ENCODE data around the gene AVPI1. TPM values are rescaled to one million over a fixed set of nuclear protein-coding genes. Genes with fewer than 3 reads are reported as not detected.
"Not testable (repeated sequence)": the region's sequence is repeated elsewhere in the genome, so short reads cannot be mapped to it uniquely, and the experiment has no call there.

AVPI1 gene
- total and polyA plus RNA-seq, 2 donors = 1.4 to 11.5 TPM

DNA sequence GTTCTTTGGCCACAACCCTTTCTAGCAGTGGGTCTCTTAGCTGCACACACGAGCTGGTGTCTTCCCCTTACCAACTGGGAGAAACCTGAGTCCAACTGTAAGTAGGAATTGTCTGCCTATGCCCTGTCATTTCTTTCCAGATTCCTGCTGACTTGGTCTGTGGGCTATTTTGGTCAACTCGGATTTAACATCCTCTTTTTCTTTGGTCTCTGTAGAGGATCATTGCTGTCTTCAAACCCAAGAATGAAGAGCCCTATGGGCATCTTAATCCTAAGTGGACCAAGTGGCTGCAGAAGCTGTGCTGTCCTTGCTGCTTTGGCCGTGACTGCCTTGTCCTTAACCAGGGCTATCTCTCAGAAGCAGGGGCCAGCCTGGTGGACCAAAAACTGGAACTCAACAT, 36.3 kb downstream of the AVPI1 start:
- DNase-seq (ENCODE audit: low read depth in 6 of 9, low spot score in 9 of 9) = no peak
- Histone ChIP-seq H3K27me3 (ENCODE audit: control insufficient read depth in 2 of 2, insufficient read depth in 1 of 2, low read length in 1 of 2) (no peaks in the 10 kb centered on the region), H3K36me3 (ENCODE audit: control insufficient read depth in 2 of 2, insufficient read depth in 2 of 2, low read length in 1 of 2) (peaks cover 28 to 30% of the 10 kb centered on the region in 2 donors), H3K9me3 (ENCODE audit: control insufficient read depth in 2 of 2, insufficient read depth in 1 of 2, low read length in 1 of 2) (no peaks in the 10 kb centered on the region), H3K27ac (ENCODE audit: low read depth in 1 of 2, low read length in 1 of 2) (no peak overlapping the region), H3K4me3 (ENCODE audit: low read length in 2 of 2) (no peak overlapping the region), H3K4me1 (ENCODE audit: control insufficient read depth in 2 of 2, insufficient read depth in 2 of 2, low read length in 2 of 2) (no peaks in the 10 kb centered on the region)
- WGBS = 95% methylated on average over 3 of the region's 3 CpGs

DNA sequence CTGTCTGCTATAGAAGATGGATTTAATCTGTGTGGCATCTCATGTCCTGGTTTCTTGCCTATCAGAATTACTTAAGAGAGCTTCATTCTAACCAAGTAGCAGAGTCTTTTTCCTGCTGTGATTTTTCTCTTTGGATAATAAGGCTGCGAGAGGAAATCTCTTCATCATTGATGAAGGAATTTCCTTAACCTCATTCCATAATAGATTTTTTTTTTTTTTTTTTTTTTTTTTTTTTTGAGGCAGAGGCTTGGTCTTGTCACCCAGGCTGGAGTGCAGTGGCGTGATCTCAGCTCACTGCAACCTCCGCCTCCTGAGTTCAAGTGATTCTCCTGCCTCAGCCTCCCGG, 37.7 kb downstream of the AVPI1 start:
- DNase-seq (ENCODE audit: low read depth in 6 of 9, low spot score in 9 of 9); H3K9me3 ChIP-seq (ENCODE audit: control insufficient read depth in 2 of 2, insufficient read depth in 1 of 2, low read length in 1 of 2); H3K27ac ChIP-seq (ENCODE audit: low read depth in 1 of 2, low read length in 1 of 2); H3K27me3 ChIP-seq (ENCODE audit: control insufficient read depth in 2 of 2, insufficient read depth in 1 of 2, low read length in 1 of 2); H3K4me3 ChIP-seq (ENCODE audit: low read length in 2 of 2); H3K4me1 ChIP-seq (ENCODE audit: control insufficient read depth in 2 of 2, insufficient read depth in 2 of 2, low read length in 2 of 2): not testable (repeated sequence)
- H3K36me3 ChIP-seq (ENCODE audit: control insufficient read depth in 2 of 2, insufficient read depth in 2 of 2, low read length in 1 of 2) = peaks cover 28 to 34% of the 10 kb centered on the region in 2 donors
- 98% methylated on average over 4 of the region's 4 CpGs for WGBS

DNA sequence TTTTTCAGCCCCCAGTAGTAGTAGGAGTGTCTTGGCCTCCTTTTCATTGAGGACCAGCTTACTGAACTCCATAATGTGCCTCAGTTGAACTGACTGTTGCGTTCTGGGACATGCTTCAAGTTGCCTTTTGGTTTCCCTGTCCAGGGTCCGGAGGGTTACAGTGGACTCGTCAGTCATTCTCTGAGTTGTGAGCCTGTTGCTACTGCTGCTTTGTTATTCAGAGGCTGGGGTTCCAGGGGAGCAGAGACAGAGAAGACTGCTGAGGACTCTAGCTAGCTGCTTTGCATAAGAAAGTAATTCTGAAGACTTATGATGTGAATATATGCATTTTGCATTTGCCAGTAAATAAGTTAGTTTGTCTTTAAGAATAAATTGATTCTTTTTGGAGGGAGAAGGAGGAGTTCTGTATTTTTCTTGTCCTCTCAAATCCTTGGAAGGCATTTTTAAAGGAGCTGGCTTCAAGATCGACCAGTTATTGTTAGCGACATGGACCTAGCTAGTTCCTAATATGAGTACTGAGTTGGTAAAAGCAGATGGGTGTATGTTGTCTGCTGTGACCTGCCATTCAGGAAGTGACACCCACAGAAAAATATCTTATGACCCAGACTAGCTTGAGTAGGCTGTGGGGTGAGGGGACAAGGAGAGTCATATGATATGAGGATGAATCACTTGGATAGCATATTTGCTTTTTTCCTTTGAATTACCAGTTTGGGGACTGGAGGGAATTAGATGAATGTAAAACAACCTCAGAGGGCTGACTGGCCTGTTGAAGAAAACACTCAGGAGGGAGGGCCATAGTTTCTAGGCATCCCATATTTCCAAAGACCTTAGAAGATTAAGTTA, 38.3 kb downstream of the AVPI1 start:
- Histone ChIP-seq H3K4me1 (ENCODE audit: control insufficient read depth in 2 of 2, insufficient read depth in 2 of 2, low read length in 2 of 2) (no peaks in the 10 kb centered on the region), H3K4me3 (ENCODE audit: low read length in 2 of 2) (no peak overlapping the region), H3K9me3 (ENCODE audit: control insufficient read depth in 2 of 2, insufficient read depth in 1 of 2, low read length in 1 of 2) (no peaks in the 10 kb centered on the region), H3K27me3 (ENCODE audit: control insufficient read depth in 2 of 2, insufficient read depth in 1 of 2, low read length in 1 of 2) (no peaks in the 10 kb centered on the region), H3K27ac (ENCODE audit: low read depth in 1 of 2, low read length in 1 of 2) (peak overlapping the region in 1 of 2 donors; percentile 46), H3K36me3 (ENCODE audit: control insufficient read depth in 2 of 2, insufficient read depth in 2 of 2, low read length in 1 of 2) (peaks cover 31 to 34% of the 10 kb centered on the region in 2 donors)
- DNase-seq (ENCODE audit: low read depth in 6 of 9, low spot score in 9 of 9) = peak in 1 of 9 donors; percentile 28
- 97% methylated on average over 5 of the region's 5 CpGs for WGBS

DNA sequence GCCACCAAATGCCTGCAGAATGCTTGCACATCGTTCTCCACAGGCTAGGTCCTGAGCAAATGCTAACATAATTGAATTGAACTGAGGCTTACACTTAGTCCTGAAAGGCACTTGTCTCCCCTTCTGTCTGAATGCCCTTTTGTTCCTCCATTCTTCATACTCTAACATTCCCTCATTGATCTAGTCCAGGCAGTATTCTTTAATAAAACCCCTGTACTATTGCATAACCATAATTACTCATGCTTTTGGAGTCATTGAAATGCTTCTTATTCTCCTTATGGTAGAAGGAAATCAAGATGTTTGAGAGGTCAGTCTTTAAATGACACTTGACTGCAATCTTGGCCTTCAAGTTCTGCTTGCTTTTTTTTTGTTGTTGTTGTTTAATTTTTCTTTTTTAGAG, 39.5 kb downstream of the AVPI1 start:
- no peaks in the 10 kb centered on the region for H3K9me3 ChIP-seq (ENCODE audit: control insufficient read depth in 2 of 2, insufficient read depth in 1 of 2, low read length in 1 of 2)
- H3K4me3 ChIP-seq (ENCODE audit: low read length in 2 of 2) = no peak overlapping the region
- H3K27ac ChIP-seq (ENCODE audit: low read depth in 1 of 2, low read length in 1 of 2) = no peak overlapping the region
- DNase-seq (ENCODE audit: low read depth in 6 of 9, low spot score in 9 of 9) = no peak
- H3K36me3 ChIP-seq (ENCODE audit: control insufficient read depth in 2 of 2, insufficient read depth in 2 of 2, low read length in 1 of 2) = peaks cover 26 to 29% of the 10 kb centered on the region in 2 donors
- no peaks in the 10 kb centered on the region for H3K27me3 ChIP-seq (ENCODE audit: control insufficient read depth in 2 of 2, insufficient read depth in 1 of 2, low read length in 1 of 2)
- no peaks in the 10 kb centered on the region for H3K4me1 ChIP-seq (ENCODE audit: control insufficient read depth in 2 of 2, insufficient read depth in 2 of 2, low read length in 2 of 2)
- WGBS = 100% methylated on average over 1 of the region's 1 CpG

DNA sequence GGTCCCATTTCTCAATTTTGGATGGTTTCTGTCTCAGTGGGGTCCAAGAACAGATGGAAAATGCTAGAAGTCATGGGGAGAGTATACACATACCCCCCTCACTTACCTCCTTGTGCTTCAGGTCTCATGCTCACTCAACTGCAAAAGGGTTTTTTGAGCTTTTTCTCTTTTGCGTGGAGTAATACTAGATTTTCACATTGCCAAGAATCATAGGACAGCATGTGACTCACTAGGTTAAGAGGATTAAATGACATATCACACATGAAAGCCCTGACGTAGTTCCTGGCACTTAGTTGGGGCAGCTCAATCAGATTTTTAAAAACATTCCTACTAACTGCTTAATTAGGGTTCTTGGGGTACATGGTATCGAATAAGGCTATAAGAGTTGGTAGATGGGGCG, 42.1 kb downstream of the AVPI1 start:
- WGBS = 98% methylated on average over 4 of the region's 4 CpGs
- H3K27ac ChIP-seq (ENCODE audit: low read depth in 1 of 2, low read length in 1 of 2) = no peak overlapping the region
- H3K4me3 ChIP-seq (ENCODE audit: low read length in 2 of 2) = no peak overlapping the region
- H3K27me3 ChIP-seq (ENCODE audit: control insufficient read depth in 2 of 2, insufficient read depth in 1 of 2, low read length in 1 of 2) = peaks cover 0 to 9% of the 10 kb centered on the region in 2 donors
- no peaks in the 10 kb centered on the region for H3K9me3 ChIP-seq (ENCODE audit: control insufficient read depth in 2 of 2, insufficient read depth in 1 of 2, low read length in 1 of 2)
- peaks cover 11 to 15% of the 10 kb centered on the region in 2 donors for H3K36me3 ChIP-seq (ENCODE audit: control insufficient read depth in 2 of 2, insufficient read depth in 2 of 2, low read length in 1 of 2)
- peaks cover 11 to 12% of the 10 kb centered on the region in 2 donors for H3K4me1 ChIP-seq (ENCODE audit: control insufficient read depth in 2 of 2, insufficient read depth in 2 of 2, low read length in 2 of 2)
- no peak for DNase-seq (ENCODE audit: low read depth in 6 of 9, low spot score in 9 of 9)

DNA sequence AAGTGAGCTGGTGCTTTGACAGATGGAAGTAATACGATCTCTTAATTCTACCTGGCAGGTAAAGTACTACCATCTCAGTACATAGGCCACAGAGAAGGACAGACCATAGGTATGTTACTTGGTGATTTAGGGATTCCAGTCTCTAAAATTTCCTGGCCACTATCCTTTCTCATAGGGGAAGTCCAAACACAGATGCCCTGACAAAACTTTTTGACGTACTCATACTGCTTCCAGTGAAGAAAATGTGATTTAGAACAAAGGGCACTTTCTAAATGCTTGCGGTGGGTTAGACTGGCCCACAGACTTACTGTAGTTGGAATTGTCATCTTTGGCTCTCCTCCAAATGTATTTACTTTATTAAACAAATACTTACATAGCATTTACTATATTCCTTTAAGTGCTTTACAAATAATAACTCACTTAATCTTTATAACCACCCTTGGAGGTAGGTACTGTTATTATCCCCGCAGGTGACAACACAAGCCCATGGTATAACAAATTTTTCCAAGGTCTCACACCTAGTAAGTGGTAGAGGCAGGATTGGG, 43.5 kb downstream of the AVPI1 start:
- H3K4me1 ChIP-seq (ENCODE audit: control insufficient read depth in 2 of 2, insufficient read depth in 2 of 2, low read length in 2 of 2) = peaks cover 11 to 12% of the 10 kb centered on the region in 2 donors
- no peak overlapping the region for H3K4me3 ChIP-seq (ENCODE audit: low read length in 2 of 2)
- WGBS = 98% methylated on average over 4 of the region's 4 CpGs

DNA sequence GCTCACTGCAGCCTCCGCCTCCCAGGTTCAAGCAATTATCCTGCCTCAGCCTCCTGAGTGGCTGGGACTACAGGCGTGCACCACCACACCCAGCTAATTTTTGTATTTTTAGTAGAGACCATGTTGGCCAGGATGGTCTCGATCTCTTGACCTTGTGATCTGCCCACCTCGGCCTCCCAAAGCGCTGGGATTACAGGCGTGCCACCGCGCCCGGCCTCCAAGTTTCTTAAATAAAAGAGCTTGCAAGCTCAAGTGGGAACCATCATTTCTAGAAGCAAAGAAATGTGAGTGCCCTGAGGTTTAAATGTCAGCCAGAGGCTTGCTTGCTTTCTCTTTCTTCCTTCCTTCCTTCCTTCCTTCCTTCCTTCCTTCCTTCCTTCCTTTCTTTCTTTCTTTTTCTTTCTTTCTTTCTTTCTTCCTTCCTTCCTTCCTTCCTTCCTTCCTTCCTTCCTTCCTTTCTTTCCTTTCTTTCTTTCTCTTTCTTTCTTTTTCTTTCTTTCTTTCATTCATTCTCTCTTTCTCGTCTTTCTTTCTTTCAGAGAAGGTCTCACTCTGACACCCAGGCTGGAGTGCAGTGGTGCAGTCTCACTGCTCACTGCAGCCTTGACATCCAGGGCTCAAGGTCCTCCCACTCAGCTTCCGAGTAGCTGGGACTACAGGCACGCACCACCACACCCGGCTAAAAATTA, 44.4 kb downstream of the AVPI1 start:
- not testable (repeated sequence) for H3K4me3 ChIP-seq (ENCODE audit: low read length in 2 of 2)
- WGBS = 98% methylated on average over 13 of the region's 13 CpGs

More for the DNA sequence above, 43.5 kb downstream of the AVPI1 start:
- Histone ChIP-seq H3K9me3 (ENCODE audit: control insufficient read depth in 2 of 2, insufficient read depth in 1 of 2, low read length in 1 of 2) (no peaks in the 10 kb centered on the region), H3K27me3 (ENCODE audit: control insufficient read depth in 2 of 2, insufficient read depth in 1 of 2, low read length in 1 of 2) (peaks cover 0 to 9% of the 10 kb centered on the region in 2 donors), H3K36me3 (ENCODE audit: control insufficient read depth in 2 of 2, insufficient read depth in 2 of 2, low read length in 1 of 2) (peaks cover 11 to 15% of the 10 kb centered on the region in 2 donors), H3K27ac (ENCODE audit: low read depth in 1 of 2, low read length in 1 of 2) (no peak overlapping the region)
- no peak for DNase-seq (ENCODE audit: low read depth in 6 of 9, low spot score in 9 of 9)

DNA sequence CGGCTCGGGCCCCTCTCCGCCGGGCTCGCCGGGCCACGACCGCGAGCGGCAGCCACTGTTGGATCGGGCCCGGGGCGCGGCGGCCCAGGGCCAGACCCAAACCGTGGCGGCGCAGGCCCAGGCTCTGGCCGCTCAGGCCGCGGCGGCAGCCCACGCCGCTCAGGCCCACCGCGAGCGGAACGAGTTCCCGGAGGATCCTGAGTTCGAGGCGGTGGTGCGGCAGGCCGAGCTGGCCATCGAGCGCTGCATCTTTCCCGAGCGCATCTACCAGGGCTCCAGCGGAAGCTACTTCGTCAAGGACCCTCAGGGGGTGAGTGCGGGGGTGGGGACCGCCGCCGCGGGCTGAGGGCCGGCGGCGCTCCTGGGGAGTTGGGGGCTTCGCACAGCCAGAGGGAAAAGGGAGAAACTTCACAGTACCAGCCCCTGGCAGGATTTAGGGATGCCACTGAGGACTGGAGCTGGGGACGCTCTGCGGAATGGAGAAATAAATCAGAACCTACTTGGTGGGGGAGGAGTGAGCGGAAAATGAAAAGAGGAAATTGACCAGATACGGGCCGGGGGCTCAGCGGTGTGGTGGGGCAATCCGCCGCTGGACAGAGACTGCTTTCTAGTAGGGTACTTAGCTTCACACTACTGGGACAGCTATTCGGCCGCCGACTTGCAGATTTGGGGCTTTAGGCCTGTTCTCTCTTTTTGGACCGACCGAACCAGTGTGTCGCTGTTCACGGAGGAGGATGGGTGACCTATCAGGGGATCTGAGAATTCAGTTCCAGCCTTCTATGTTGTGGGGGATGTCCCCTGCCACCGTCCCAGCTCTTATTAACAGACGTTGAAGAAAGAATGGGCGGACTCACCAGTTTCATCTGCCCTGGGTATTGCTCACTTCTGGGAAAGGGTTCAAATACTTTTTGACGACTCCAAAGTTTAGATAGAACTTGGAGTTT, 45.9 kb downstream of the AVPI1 start:
- H3K9me3 ChIP-seq (ENCODE audit: control insufficient read depth in 2 of 2, insufficient read depth in 1 of 2, low read length in 1 of 2) = no peaks in the 10 kb centered on the region

More for the DNA sequence above, 44.4 kb downstream of the AVPI1 start:
- DNase-seq (ENCODE audit: low read depth in 6 of 9, low spot score in 9 of 9); H3K9me3 ChIP-seq (ENCODE audit: control insufficient read depth in 2 of 2, insufficient read depth in 1 of 2, low read length in 1 of 2); H3K27me3 ChIP-seq (ENCODE audit: control insufficient read depth in 2 of 2, insufficient read depth in 1 of 2, low read length in 1 of 2): not testable (repeated sequence)
- H3K27ac ChIP-seq (ENCODE audit: low read depth in 1 of 2, low read length in 1 of 2) = peak overlapping the region in 1 of 2 donors; percentile 13
- peaks cover 11 to 12% of the 10 kb centered on the region in 2 donors for H3K4me1 ChIP-seq (ENCODE audit: control insufficient read depth in 2 of 2, insufficient read depth in 2 of 2, low read length in 2 of 2)
- peaks cover 11 to 15% of the 10 kb centered on the region in 2 donors for H3K36me3 ChIP-seq (ENCODE audit: control insufficient read depth in 2 of 2, insufficient read depth in 2 of 2, low read length in 1 of 2)

More for the DNA sequence above, 45.9 kb downstream of the AVPI1 start:
- DNase-seq (ENCODE audit: low read depth in 6 of 9, low spot score in 9 of 9) = peak in 6 of 9 donors; percentile 18 to 52 (median 36)
- Histone ChIP-seq H3K4me3 (ENCODE audit: low read length in 2 of 2) (peak overlapping the region; percentile 65 to 88), H3K4me1 (ENCODE audit: control insufficient read depth in 2 of 2, insufficient read depth in 2 of 2, low read length in 2 of 2) (peaks cover 11 to 12% of the 10 kb centered on the region in 2 donors), H3K36me3 (ENCODE audit: control insufficient read depth in 2 of 2, insufficient read depth in 2 of 2, low read length in 1 of 2) (peaks cover 6 to 15% of the 10 kb centered on the region in 2 donors), H3K27me3 (ENCODE audit: control insufficient read depth in 2 of 2, insufficient read depth in 1 of 2, low read length in 1 of 2) (peaks cover 0 to 9% of the 10 kb centered on the region in 2 donors), H3K27ac (ENCODE audit: low read depth in 1 of 2, low read length in 1 of 2) (peak overlapping the region; percentile 51 to 70)
- 4% methylated on average over 67 of the region's 67 CpGs for WGBS
